GM18519 (cell line): ENCODE data around the gene TMEM59.
"Not testable (repeated sequence)": the region's sequence is repeated elsewhere in the genome, so short reads cannot be mapped to it uniquely, and the experiment has no call there.

ENCODE experiments used
- ATAC-seq: cut with Tn5 transposase; IDR thresholded peaks from one replicate; pipeline ENCODE4 v1.9.1; 2021; ENCODE audit warnings: mild to moderate bottlenecking, moderate library complexity; ENCODE audit not compliant: unreplicated experiment, low FRiP score

Gene TMEM59

GRCh38 chr1:54054438-54054749 is 1.4 kb upstream of the TMEM59 start:
- ATAC-seq = no peak

GRCh38 chr1:54053745-54054437 is 887 bp upstream of the TMEM59 start:
- no peak for ATAC-seq

DNA sequence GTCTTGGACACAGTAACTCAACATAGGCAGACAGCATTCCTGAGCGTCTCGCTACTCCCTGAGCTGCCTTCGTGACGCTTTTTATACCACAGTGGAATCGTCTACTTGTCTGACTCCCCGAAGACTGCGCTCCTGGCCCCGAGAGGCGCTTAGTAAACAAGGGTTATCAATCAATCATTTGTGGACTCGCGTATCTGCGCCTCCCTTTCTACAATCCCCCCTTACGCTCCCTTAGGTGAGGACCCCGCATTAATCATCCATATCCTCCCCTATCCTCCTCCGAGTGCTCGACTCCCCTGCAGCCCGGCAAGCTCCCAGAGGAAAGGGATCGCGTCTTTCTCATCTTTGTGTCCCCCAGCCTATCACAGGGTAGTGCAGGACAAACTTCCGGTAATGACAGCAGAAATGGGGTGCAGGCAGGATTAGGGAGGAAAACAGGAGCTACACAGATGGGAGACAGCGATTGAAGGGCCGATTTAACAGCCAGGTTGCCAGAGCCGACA is 522 bp downstream of the TMEM59 start:
- ATAC-seq = no peak

DNA sequence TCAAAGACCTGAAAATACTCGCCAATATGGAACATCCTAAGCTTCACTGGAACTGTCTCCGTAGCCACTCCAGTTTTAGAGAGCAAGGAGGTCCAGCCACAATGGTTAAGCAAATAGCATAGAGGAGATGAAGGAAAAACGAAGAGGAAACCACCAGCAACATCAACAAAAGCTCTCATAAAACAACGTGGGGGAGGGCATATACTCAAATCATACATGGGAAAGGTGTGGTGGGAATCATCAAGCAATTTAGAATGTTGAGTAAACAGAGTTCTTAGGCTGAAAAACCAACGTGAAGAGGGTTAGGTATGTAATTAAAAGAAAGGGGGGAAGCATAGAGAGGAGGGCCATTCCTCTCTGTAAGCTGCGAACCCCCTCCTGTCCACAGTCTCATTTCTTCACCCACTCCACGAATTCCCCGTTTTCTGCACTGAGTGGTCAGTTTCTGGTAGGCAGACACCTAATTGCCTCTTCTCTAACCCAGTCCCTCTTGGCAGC is 1.0 kb downstream of the TMEM59 start:
- no peak for ATAC-seq

DNA sequence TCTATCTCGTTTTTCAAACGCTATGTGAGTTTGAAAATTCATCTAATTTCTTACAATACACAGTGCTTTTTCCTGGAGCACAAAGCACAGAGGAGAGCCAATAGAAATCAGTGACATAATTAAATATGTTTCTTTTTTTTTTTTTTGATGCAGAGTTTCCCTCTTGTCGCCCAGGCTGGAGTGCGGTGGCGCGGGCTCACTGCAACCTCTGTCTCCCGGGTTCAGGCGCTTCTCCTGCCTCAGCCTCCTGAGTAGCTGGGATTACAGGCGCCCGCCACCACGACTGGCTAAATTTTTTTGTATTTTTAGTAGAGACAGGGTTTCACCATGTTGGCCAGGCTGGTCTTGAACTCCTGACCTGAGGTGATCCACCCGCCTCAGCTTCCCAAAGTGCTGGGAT is 2.6 kb downstream of the TMEM59 start:
- not testable (repeated sequence) for ATAC-seq

- ATAC-seq = no peak
Measured at GRCh38 chr1:54047384-54048305, 5.4 kb downstream of the TMEM59 start.

GRCh38 chr1:54046671-54047383 is 6.2 kb downstream of the TMEM59 start:
- no peak for ATAC-seq

- no peak for ATAC-seq
Measured at GRCh38 chr1:54045496-54045895, 7.5 kb downstream of the TMEM59 start.

- ATAC-seq = no peak
Measured at GRCh38 chr1:54041806-54042205, 11.2 kb downstream of the TMEM59 start.

DNA sequence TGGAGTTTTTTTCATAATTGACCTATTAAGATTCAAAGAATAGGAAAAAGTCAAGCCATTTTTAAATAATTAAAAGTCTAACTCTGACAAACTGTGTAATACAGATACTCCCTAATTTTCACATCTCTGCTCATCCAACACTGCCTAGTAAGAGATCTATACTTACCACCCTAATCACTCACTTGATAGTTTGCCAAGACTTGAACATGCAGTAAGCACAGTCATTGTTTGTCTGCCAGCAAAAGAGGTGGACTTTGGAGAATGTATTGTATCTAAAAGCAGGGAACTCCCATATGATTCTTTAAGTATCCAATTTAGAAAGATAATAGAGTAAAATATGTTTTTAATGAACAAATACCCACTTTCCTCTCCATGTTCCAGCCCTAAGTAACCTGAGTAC is 15.5 kb downstream of the TMEM59 start:
- ATAC-seq = no peak

GRCh38 chr1:54028306-54029251 is 24.4 kb downstream of the TMEM59 start:
- no peak for ATAC-seq

DNA sequence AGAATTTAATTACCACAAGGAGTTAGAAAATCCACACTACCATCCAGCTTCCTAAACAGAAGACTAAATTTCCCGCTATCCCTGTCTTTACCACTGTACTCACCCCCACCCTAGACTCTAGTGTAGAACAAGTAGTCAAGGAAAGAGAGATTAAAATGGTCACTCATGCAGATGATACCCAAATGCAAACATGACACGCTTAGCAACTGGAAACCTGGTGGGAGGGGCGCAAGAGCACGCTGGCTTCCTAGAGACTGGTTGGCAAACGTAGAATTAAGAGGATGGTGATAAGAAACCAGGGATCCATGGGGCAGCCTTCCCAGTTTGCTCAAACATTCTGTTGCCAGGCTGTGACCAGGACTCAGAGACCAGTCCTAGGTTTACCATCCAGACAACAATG is 25.2 kb downstream of the TMEM59 start:
- no peak for ATAC-seq

DNA sequence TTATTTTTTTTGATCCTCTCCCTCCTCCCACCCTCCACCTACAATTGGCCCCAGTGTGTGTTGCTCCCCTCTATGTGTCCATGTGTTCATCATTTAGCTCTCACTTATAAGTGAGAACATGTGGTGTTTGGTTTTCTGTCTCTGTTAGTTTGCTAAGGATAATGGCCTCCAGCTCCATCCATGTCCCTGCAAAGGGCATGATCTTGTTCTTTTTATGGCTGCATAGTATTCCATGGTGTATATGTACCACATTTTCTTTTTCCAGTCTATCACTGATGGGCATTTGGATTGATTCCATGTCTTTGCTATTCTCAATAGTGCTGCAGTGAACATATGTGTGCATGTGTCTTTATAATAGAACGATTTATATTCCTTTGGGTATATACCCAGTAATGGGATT is 28.2 kb downstream of the TMEM59 start:
- not testable (repeated sequence) for ATAC-seq

- no peak for ATAC-seq
Measured at GRCh38 chr1:54024358-54024757, 28.6 kb downstream of the TMEM59 start.

- ATAC-seq = not testable (repeated sequence)
Measured at GRCh38 chr1:54019562-54020176, 33.3 kb downstream of the TMEM59 start.

DNA sequence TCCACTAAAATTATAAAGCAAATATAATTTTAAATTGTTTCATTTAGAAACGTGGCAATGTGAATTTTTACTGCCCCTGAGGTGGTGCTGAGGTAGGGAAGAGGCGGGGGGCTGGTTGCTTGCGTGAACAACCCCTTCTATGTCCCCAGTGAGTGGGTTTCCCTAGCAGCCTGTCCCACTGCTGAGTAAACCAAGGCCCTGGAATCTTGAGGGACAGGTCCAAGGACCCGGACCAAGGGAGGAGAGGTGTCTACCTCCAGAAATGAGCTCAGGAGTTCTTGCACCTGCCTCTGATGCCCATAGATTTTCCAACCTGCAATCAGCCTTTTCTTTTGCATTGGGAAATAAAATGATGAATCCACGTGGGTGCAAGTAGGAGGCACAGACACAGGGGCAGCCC is 34.4 kb downstream of the TMEM59 start:
- ATAC-seq = no peak

GRCh38 chr1:54017979-54018378 is 35.0 kb downstream of the TMEM59 start, which contains the start of gene LDLRAD1:
LDLRAD1 (minus strand) TSS chr1:54018186; CDS start chr1:54018112, 74 bp downstream.
- no peak for ATAC-seq

DNA sequence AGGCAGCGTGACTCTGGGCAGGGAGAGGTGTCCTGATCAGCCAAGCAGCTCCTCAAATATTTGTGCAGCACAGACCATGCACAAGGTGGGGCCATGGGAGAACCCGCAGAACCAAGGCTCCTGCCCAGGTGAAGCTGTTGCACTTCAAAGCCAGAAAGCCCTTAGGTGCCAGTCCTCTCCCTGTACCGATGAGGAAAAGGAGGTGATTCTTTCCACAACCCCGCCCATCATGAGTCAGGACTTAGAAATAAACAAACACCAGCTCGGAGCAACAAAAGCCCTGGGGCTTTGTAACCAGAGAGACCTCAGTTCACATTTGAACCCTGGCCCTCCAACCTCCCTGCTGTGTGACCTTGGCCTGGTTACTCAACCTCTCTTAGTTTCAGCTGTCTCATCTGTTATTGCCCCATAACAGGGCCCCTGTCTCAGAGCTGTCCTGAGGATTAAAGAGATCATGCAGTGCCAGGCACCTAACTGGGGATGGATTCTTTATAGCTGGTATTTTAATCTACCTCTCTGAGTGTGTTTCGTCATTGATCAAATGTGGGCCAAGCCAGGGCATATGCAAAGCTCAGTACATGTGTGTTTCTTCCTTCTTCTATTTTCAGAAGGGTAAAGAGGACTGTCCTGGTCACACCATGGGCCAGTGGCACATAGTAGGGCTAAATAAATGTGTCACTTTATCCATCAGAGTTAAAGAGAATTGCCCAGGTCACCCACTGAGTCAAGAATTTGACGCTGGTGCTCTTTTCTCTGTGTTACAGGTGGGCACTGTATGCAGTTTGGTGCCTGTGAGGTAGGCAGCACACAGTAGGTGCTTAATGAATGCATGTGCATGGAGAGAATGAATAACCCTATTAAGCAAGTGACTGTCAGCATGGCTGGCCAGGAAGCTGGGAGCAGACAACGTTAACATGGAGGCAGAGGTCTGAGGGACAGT is 36.4 kb downstream of the TMEM59 start:
- no peak for ATAC-seq
